ENCODE results near the gene PRKAG2.

The PRKAG2 gene

GRCh38 chr7:151745706-151746105, 131.2 kb downstream of the PRKAG2 start:
- peaks cover 6% of the 10 kb centered on the region for H3K4me1 ChIP-seq (ENCODE audit: low read length)
- no peak overlapping the region for H3K4me3 ChIP-seq (ENCODE audit: low read length)
- no peak overlapping the region for H3K27ac ChIP-seq (ENCODE audit: low read length)
- no peak overlapping the region for H3K9ac ChIP-seq (ENCODE audit: low read length)
- no peaks in the 10 kb centered on the region for H3K9me3 ChIP-seq (ENCODE audit: insufficient read depth, low read length)
- no peak overlapping the region for H3K4me2 ChIP-seq (ENCODE audit: low read length)
- peaks cover 16% of the 10 kb centered on the region; the same call in 1 of the 2 replicates for H3K27me3 ChIP-seq (ENCODE audit: low read depth, low read length)
- H4K20me1 ChIP-seq (ENCODE audit: insufficient read depth, low read length): no peaks in the 10 kb centered on the region
- H3K36me3 ChIP-seq (replicated peaks; ENCODE audit: low read depth, low read length): no peaks in the 10 kb centered on the region
- no peaks in the 10 kb centered on the region for H3K79me2 ChIP-seq (ENCODE audit: low read length)
- TF ChIP-seq, protein P1, sequence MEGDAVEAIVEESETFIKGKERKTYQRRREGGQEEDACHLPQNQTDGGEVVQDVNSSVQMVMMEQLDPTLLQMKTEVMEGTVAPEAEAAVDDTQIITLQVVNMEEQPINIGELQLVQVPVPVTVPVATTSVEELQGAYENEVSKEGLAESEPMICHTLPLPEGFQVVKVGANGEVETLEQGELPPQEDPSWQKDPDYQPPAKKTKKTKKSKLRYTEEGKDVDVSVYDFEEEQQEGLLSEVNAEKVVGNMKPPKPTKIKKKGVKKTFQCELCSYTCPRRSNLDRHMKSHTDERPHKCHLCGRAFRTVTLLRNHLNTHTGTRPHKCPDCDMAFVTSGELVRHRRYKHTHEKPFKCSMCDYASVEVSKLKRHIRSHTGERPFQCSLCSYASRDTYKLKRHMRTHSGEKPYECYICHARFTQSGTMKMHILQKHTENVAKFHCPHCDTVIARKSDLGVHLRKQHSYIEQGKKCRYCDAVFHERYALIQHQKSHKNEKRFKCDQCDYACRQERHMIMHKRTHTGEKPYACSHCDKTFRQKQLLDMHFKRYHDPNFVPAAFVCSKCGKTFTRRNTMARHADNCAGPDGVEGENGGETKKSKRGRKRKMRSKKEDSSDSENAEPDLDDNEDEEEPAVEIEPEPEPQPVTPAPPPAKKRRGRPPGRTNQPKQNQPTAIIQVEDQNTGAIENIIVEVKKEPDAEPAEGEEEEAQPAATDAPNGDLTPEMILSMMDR (IDR thresholded peaks at IDR 0.05; ENCODE audit: low read depth, low read length): no peak
- TF ChIP-seq EZH2phosphoT487 (IDR thresholded peaks at IDR 0.05; ENCODE audit: low read depth): no peak
- H2AFZ ChIP-seq (ENCODE audit: low read depth, low read length): no peak overlapping the region

DNA sequence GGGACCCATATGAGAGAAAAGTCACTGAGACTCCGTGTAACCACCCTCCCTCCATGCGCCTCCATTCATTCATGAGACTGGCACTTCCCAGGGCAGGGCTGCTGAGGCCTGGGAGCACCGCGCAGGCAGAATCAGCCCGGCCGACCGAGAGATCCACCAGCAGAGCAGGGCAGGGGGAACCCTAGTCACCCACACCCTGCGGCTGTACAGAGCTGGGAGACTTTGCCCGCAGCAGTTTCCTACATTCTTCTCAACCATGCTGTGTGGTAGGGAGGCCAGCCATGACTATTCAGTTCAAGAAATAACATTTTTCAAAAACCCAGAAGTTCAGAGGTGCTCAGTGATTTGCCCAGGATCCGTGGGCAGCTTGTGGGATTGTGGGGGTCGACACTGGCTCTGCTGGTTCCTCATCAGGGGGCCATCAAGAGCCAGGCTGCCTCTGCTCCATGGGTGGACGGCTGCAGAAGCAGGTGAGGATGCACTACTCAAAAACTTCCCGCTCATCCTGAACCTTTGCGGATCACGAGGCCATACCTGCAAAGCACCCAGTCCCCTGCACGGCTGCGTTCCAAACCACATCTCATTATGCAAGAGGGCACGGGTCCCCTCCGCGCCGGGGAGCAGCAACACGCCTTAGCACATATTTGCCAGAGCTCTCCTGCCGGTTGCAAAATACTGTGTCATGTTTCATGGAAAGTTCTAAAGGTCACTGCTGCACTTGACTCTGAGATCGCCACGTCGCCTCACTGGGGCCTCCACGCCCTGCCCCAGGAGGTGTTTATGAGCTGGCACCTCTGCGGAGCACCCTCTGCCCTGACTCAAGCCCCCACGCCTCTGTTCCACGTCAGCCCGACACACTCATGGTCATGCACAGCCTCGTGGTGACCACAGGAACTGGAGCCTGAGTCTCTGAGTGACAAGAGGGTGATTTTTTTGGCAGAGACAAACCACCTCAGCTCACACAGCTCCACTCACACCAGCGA, 132.0 kb downstream of the PRKAG2 start:
- H3K4me2 ChIP-seq (ENCODE audit: low read length): no peak overlapping the region

DNA sequence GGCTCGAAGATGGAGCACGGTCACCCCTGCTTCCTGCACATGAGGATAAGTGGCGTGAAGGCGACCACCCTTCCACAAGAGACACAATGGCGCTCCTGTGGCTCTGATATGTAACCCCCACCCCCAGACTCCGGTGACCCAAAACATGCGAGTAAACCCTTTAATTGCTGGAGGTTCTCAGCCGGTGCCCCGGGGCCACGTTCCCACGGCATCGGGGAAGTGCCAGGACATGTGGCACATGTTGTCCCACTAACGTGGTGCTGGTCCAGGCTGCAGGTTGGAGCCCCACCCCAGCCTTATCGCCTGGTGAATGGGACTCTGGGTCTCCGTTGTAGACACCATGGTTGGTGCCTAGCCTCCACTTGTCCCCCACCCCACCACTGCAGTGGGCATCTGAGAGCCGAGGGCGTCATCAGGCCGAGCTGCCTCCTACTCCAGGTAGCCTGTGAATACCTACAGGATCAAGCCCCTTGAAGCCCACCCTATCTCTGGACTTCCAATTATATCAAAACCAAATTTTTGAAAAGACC, 132.8 kb downstream of the PRKAG2 start:
- H3K9ac ChIP-seq (ENCODE audit: low read length): no peak overlapping the region
- peaks cover 14% of the 10 kb centered on the region; the same call in 1 of the 2 replicates for H3K27me3 ChIP-seq (ENCODE audit: low read depth, low read length)
- TF ChIP-seq EZH2phosphoT487 (IDR thresholded peaks at IDR 0.05; ENCODE audit: low read depth): no peak
- TF ChIP-seq, protein P1 (IDR thresholded peaks at IDR 0.05; ENCODE audit: low read depth, low read length): no peak
- no peaks in the 10 kb centered on the region for H3K36me3 ChIP-seq (replicated peaks; ENCODE audit: low read depth, low read length)
- no peaks in the 10 kb centered on the region for H3K79me2 ChIP-seq (ENCODE audit: low read length)
- H3K4me2 ChIP-seq (ENCODE audit: low read length): no peak overlapping the region
- no peak overlapping the region for H2AFZ ChIP-seq (ENCODE audit: low read depth, low read length)
- no peak overlapping the region for H3K4me3 ChIP-seq (ENCODE audit: low read length)
- H3K4me1 ChIP-seq (ENCODE audit: low read length): peaks cover 6% of the 10 kb centered on the region
- no peaks in the 10 kb centered on the region for H4K20me1 ChIP-seq (ENCODE audit: insufficient read depth, low read length)
- no peak overlapping the region for H3K27ac ChIP-seq (ENCODE audit: low read length)
- no peaks in the 10 kb centered on the region for H3K9me3 ChIP-seq (ENCODE audit: insufficient read depth, low read length)

More for the DNA sequence above, 132.0 kb downstream of the PRKAG2 start:
- H3K79me2 ChIP-seq (ENCODE audit: low read length): no peaks in the 10 kb centered on the region
- H3K36me3 ChIP-seq (replicated peaks; ENCODE audit: low read depth, low read length): no peaks in the 10 kb centered on the region
- no peak overlapping the region for H3K27ac ChIP-seq (ENCODE audit: low read length)
- H3K4me3 ChIP-seq (ENCODE audit: low read length): no peak overlapping the region
- H2AFZ ChIP-seq (ENCODE audit: low read depth, low read length): no peak overlapping the region
- no peaks in the 10 kb centered on the region for H3K9me3 ChIP-seq (ENCODE audit: insufficient read depth, low read length)
- peaks cover 14% of the 10 kb centered on the region; the same call in 1 of the 2 replicates for H3K27me3 ChIP-seq (ENCODE audit: low read depth, low read length)
- H4K20me1 ChIP-seq (ENCODE audit: insufficient read depth, low read length): no peaks in the 10 kb centered on the region
- TF ChIP-seq EZH2phosphoT487 (IDR thresholded peaks at IDR 0.05; ENCODE audit: low read depth): no peak
- TF ChIP-seq, protein P1 (IDR thresholded peaks at IDR 0.05; ENCODE audit: low read depth, low read length): no peak
- peaks cover 6% of the 10 kb centered on the region for H3K4me1 ChIP-seq (ENCODE audit: low read length)
- no peak overlapping the region for H3K9ac ChIP-seq (ENCODE audit: low read length)

- H4K20me1 ChIP-seq (ENCODE audit: insufficient read depth, low read length): no peaks in the 10 kb centered on the region
- peaks cover 14% of the 10 kb centered on the region; the same call in 1 of the 2 replicates for H3K27me3 ChIP-seq (ENCODE audit: low read depth, low read length)
- H3K79me2 ChIP-seq (ENCODE audit: low read length): no peaks in the 10 kb centered on the region
- H3K36me3 ChIP-seq (replicated peaks; ENCODE audit: low read depth, low read length): no peaks in the 10 kb centered on the region
- H3K4me3 ChIP-seq (ENCODE audit: low read length): no peak overlapping the region
- peaks cover 6% of the 10 kb centered on the region for H3K4me1 ChIP-seq (ENCODE audit: low read length)
- no peak overlapping the region for H3K27ac ChIP-seq (ENCODE audit: low read length)
- H2AFZ ChIP-seq (ENCODE audit: low read depth, low read length): no peak overlapping the region
- H3K9me3 ChIP-seq (ENCODE audit: insufficient read depth, low read length): no peaks in the 10 kb centered on the region
- no peak overlapping the region for H3K9ac ChIP-seq (ENCODE audit: low read length)
- TF ChIP-seq EZH2phosphoT487 (IDR thresholded peaks at IDR 0.05; ENCODE audit: low read depth): no peak
- TF ChIP-seq, protein P1 (IDR thresholded peaks at IDR 0.05; ENCODE audit: low read depth, low read length): no peak
- no peak overlapping the region for H3K4me2 ChIP-seq (ENCODE audit: low read length)
Observed at GRCh38 chr7:151743481-151743983, 133.4 kb downstream of the PRKAG2 start.
